Measurements from ENCODE around the gene OR51A4. TPM values are rescaled to one million over a fixed set of nuclear protein-coding genes. Genes with fewer than 3 reads are reported as not detected.

OR51A4 gene
- not detected for total RNA-seq

- no peak for TF ChIP-seq CTCF (IDR thresholded peaks at IDR 0.05; ENCODE audit: low read depth)
These were observed at the start of gene OR51A4 for GRCh38 chr11:4947505-4947904. Gene OR51A4, minus strand, starts transcription at chr11:4947605. Its CDS starts 505 bp downstream, at chr11:4947100.

- TF ChIP-seq CTCF (IDR thresholded peaks at IDR 0.05; ENCODE audit: low read depth), result no peak
These were observed 47.1 kb upstream of the OR51A4 start, which contains the start of gene OR51L1 for GRCh38 chr11:4994551-4994950. Gene OR51L1, plus strand, starts transcription at chr11:4994851. Its CDS starts 4,132 bp downstream, at chr11:4998983.

GRCh38 chr11:4991060-4991459 is 43.7 kb upstream of the OR51A4 start:
- no peak for TF ChIP-seq CTCF (IDR thresholded peaks at IDR 0.05; ENCODE audit: low read depth)

- TF ChIP-seq CTCF (IDR thresholded peaks at IDR 0.05; ENCODE audit: low read depth), result no peak
These were observed 36.4 kb upstream of the OR51A4 start for GRCh38 chr11:4983841-4984240.

GRCh38 chr11:4982678-4983077 is 35.3 kb upstream of the OR51A4 start:
- TF ChIP-seq CTCF (IDR thresholded peaks at IDR 0.05; ENCODE audit: low read depth), result no peak

GRCh38 chr11:4979036-4979435 is 31.6 kb upstream of the OR51A4 start:
- no peak for TF ChIP-seq CTCF (IDR thresholded peaks at IDR 0.05; ENCODE audit: low read depth)

GRCh38 chr11:4975436-4975835 is 28.0 kb upstream of the OR51A4 start:
- no peak for TF ChIP-seq CTCF (IDR thresholded peaks at IDR 0.05; ENCODE audit: low read depth)
